ENCODE measurements around the gene UBXN4. TPM values are rescaled to one million over a fixed set of nuclear protein-coding genes. Genes with fewer than 3 reads are reported as not detected.

UBXN4 gene
- total RNA-seq, 1 experiment from 2014 or later, result 65.4 TPM

- Histone ChIP-seq H3K14ac (ENCODE audit: insufficient read depth, low read length) (no peak overlapping the region), H3K79me1 (ENCODE audit: insufficient read depth, low read depth, low read length, poor library complexity, severe bottlenecking) (no peaks in the 10 kb centered on the region), H3K79me2 (ENCODE audit: insufficient read depth, low read length) (peaks cover 13% of the 10 kb centered on the region; the same call in 1 of the 2 replicates), H3K23ac (ENCODE audit: insufficient read length, low read depth, low read length) (no peak overlapping the region), H4K91ac (ENCODE audit: insufficient read length, low read depth, low read length) (no peak overlapping the region), H2AK5ac (ENCODE audit: insufficient read length, low read length) (no peak overlapping the region), H3K27me3 (ENCODE audit: insufficient read depth, low read length) (no peaks in the 10 kb centered on the region), H4K8ac (replicated peaks; ENCODE audit: insufficient read length, low read depth, low read length) (no peak overlapping the region), H2BK12ac (ENCODE audit: insufficient read length, low read depth, low read length) (no peak overlapping the region), H4K5ac (ENCODE audit: insufficient read length, low read depth, low read length) (no peak overlapping the region), H2BK15ac (ENCODE audit: low read depth, low read length) (no peak overlapping the region), H3T11ph (ENCODE audit: low read length) (no peak overlapping the region), H3K56ac (ENCODE audit: insufficient read length, low read depth, low read length) (no peak overlapping the region), H3K23me2 (ENCODE audit: insufficient read length, low read depth, low read length, poor library complexity, severe bottlenecking) (no peaks in the 10 kb centered on the region), H3K4me2 (ENCODE audit: insufficient read depth, insufficient read length, low read length) (no peak overlapping the region), H3K9me3 (ENCODE audit: control insufficient read depth, low read depth, low read length) (no peaks in the 10 kb centered on the region), H4K20me1 (ENCODE audit: control insufficient read depth, insufficient read depth, insufficient read length) (no peaks in the 10 kb centered on the region), H3K9ac (ENCODE audit: extremely low read depth, insufficient read length, low read length) (no peak overlapping the region), H3K4ac (ENCODE audit: low read depth, low read length) (no peak overlapping the region), H3K4me1 (ENCODE audit: insufficient read depth, low read length) (no peaks in the 10 kb centered on the region), H2BK120ac (ENCODE audit: low read depth, low read length, poor library complexity, severe bottlenecking) (no peak overlapping the region), H2AFZ (ENCODE audit: low read length) (no peak overlapping the region), H3K18ac (ENCODE audit: insufficient read length, low read depth, low read length) (no peak overlapping the region), H2BK5ac (ENCODE audit: insufficient read length, low read length) (no peak overlapping the region), H2BK20ac (ENCODE audit: low read depth, low read length, poor library complexity, severe bottlenecking) (no peak overlapping the region), H3K27ac (ENCODE audit: insufficient read length, low read depth, low read length) (no peak overlapping the region)
- no peaks in the 10 kb centered on the region; a peak in 1 of 5 replicates for H3K9me3 Mint-ChIP-seq
- no peak overlapping the region for H3K27ac Mint-ChIP-seq
- H3K27me3 Mint-ChIP-seq (ENCODE audit: low read depth), result no peaks in the 10 kb centered on the region
- no peak for TF ChIP-seq CTCF (conservative IDR thresholded peaks at IDR 0.05)
- DNase-seq, result no peak
- H3K4me3 Mint-ChIP-seq, result no peak overlapping the region
- peaks cover 16 to 17% of the 10 kb centered on the region in 2 experiments for H3K4me1 Mint-ChIP-seq
- no peaks in the 10 kb centered on the region for H3K36me3 Mint-ChIP-seq (ENCODE audit: insufficient read depth in 1 of 3, low read depth in 3 of 3)
- no CpG with 5 or more reads among the region's 3 CpGs for WGBS (ENCODE audit: extremely low coverage, insufficient read length, low lambda C conversion rate)
These were observed 1.4 kb upstream of the UBXN4 start for GRCh38 chr2:135740206-135740605.

Measured in H9 (cell line).